Hepatocyte (in vitro differentiated cells): ENCODE results near the gene CPEB3. TPM values are rescaled to one million over a fixed set of nuclear protein-coding genes. Genes with fewer than 3 reads are reported as not detected.

Source experiments
- DNase-seq: peaks from one replicate; pipeline ENCODE4 v3.0.0-alpha.2; 2016; ENCODE audit warnings: low spot score
- H2AFZ ChIP-seq: fragments of 200-600 bp; sonication (generic); 2 replicates; pipeline ENCODE4 v1.6.0; 2016; ENCODE audit warnings: antibody characterized with exemption, mild to moderate bottlenecking
- H3K27ac ChIP-seq: fragments of 200-600 bp; sonication (generic); 2 replicates; pipeline ENCODE4 v1.5.1; 2016; ENCODE audit warnings: mild to moderate bottlenecking
- H3K27me3 ChIP-seq: fragments of 200-600 bp; sonication (generic); 2 replicates; pipeline ENCODE4 v1.6.1; 2016
- H3K36me3 ChIP-seq: fragments of 200-600 bp; sonication (generic); replicated peaks from 2 replicates; pipeline ENCODE4 v1.5.1; 2016; ENCODE audit warnings: low read depth; ENCODE audit not compliant: insufficient read depth
- H3K4me1 ChIP-seq: fragments of 200-600 bp; sonication (generic); 2 replicates; pipeline ENCODE4 v1.5.1; 2016; ENCODE audit warnings: mild to moderate bottlenecking, moderate library complexity; ENCODE audit not compliant: insufficient read depth
- H3K4me2 ChIP-seq: fragments of 200-600 bp; sonication (generic); 2 replicates; pipeline ENCODE4 v1.6.0; 2016
- H3K4me3 ChIP-seq: fragments of 200-600 bp; sonication (generic); 2 replicates; pipeline ENCODE4 v1.5.1; 2016; ENCODE audit warnings: mild to moderate bottlenecking
- H3K79me2 ChIP-seq: fragments of 200-600 bp; sonication (generic); 2 replicates; pipeline ENCODE4 v1.6.0; 2017; ENCODE audit warnings: mild to moderate bottlenecking
- H3K9me2 ChIP-seq: fragments of 200-600 bp; sonication (generic); replicated peaks from 2 replicates; pipeline ENCODE4 v1.6.0; 2017; ENCODE audit warnings: mild to moderate bottlenecking; ENCODE audit not compliant: insufficient read depth
- H3K9me3 ChIP-seq: fragments of 200-600 bp; sonication (generic); 2 replicates; pipeline ENCODE4 v1.5.1; 2016; ENCODE audit warnings: low read depth, mild to moderate bottlenecking
- H4K20me1 ChIP-seq: fragments of 200-600 bp; sonication (generic); 2 replicates; pipeline ENCODE4 v1.6.0; 2016; ENCODE audit warnings: mild to moderate bottlenecking; ENCODE audit not compliant: insufficient read depth, poor library complexity, severe bottlenecking
- EZH2 ChIP-seq: fragments of 200-600 bp; sonication (generic); IDR thresholded peaks from 2 replicates; pipeline ENCODE4 v1.6.1; 2016; ENCODE audit warnings: antibody characterized with exemption, mild to moderate bottlenecking, borderline replicate concordance
- EZH2phosphoT487 ChIP-seq: fragments of 200-600 bp; sonication (generic); IDR thresholded peaks from one replicate; pipeline ENCODE4 v1.6.1; 2018; ENCODE audit warnings: antibody characterized with exemption, mild to moderate bottlenecking, low read depth, moderate library complexity; ENCODE audit not compliant: unreplicated experiment, severe bottlenecking
- WGBS: methylation state at CpG from one replicate; pipeline ENCODE4 v1.1.6; 2016; ENCODE audit warnings: low lambda C conversion rate; ENCODE audit errors: missing lambda C conversion rate; 5-methylcytosine and 5-hydroxymethylcytosine counted together
- polyA plus RNA-seq: library from polyadenylated mRNA; unstranded; fragments of >200 nt; fragmentation: Nextera tagmentation; extraction: Ambion mirVana; gene quantifications from 2 replicates; pipeline ENCODE4 v1.2.1, GENCODE V29; 2016
- total RNA-seq: library from RNA; depleted of rRNA; stranded (reverse); fragments of >200 nt; gene quantifications from 2 replicates; pipeline ENCODE4 v1.2.3, GENCODE V29; 2014
- TF ChIP-seq, protein P1 (sequence below): fragments of 200-600 bp; sonication (generic); IDR thresholded peaks from 2 replicates; pipeline ENCODE4 v1.5.1; 2016; ENCODE audit warnings: antibody characterized with exemption, mild to moderate bottlenecking; ENCODE audit not compliant: poor library complexity

The CPEB3 gene
- total and polyA plus RNA-seq, 2 experiments from 2014 or later = 4.0 to 4.9 TPM

DNA sequence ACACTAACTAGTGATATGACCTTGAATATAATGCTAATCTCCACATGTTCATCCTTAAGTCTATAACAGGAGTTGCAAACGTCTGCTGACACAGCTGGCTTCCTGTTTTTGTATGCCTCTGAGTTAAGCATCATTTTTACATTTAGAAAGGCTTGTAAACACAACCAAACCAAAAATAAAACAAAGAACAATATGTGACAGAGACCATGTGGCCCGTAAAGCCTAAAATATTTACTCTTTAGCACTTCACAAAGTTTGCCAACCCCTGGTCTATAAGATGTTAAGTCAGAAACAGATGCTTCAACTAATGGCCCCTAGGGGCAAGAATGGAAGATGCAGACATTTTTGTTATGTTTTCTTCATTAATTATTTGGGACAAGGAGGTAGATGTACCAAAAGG, 109.3 kb downstream of the CPEB3 start:
- Histone ChIP-seq H3K36me3 (no peaks in the 10 kb centered on the region), H2AFZ (no peak overlapping the region), H3K9me3 (no peaks in the 10 kb centered on the region), H4K20me1 (no peaks in the 10 kb centered on the region), H3K79me2 (no peaks in the 10 kb centered on the region), H3K27ac (no peak overlapping the region), H3K9me2 (no peaks in the 10 kb centered on the region), H3K27me3 (no peaks in the 10 kb centered on the region), H3K4me2 (no peak overlapping the region), H3K4me1 (peaks cover 3% of the 10 kb centered on the region), H3K4me3 (no peak overlapping the region)
- 32% methylated on average over 2 of the region's 2 CpGs for WGBS
- TF ChIP-seq, protein P1, sequence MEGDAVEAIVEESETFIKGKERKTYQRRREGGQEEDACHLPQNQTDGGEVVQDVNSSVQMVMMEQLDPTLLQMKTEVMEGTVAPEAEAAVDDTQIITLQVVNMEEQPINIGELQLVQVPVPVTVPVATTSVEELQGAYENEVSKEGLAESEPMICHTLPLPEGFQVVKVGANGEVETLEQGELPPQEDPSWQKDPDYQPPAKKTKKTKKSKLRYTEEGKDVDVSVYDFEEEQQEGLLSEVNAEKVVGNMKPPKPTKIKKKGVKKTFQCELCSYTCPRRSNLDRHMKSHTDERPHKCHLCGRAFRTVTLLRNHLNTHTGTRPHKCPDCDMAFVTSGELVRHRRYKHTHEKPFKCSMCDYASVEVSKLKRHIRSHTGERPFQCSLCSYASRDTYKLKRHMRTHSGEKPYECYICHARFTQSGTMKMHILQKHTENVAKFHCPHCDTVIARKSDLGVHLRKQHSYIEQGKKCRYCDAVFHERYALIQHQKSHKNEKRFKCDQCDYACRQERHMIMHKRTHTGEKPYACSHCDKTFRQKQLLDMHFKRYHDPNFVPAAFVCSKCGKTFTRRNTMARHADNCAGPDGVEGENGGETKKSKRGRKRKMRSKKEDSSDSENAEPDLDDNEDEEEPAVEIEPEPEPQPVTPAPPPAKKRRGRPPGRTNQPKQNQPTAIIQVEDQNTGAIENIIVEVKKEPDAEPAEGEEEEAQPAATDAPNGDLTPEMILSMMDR = peak; percentile 29
- TF ChIP-seq EZH2phosphoT487 = no peak
- peak; percentile 19 for DNase-seq

DNA sequence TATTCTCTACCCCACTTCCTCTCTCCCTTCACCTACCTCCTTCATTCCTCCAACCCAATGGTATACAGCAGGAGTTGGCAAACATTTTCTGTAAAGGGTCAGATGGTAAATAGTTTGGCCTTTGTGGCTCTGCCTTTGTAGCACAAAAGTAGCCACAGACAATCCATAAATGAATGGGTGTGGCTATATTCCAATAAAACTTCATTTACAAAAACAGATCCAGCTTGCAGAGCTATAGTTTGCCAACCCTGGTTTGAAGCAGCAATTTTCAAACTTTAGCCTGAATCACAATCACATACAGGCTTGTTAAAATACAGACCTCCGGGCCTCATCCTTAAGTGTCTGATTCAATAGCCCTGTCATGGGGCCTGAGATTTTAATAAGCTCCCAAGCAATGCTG, 110.5 kb downstream of the CPEB3 start:
- H3K9me3 ChIP-seq = no peaks in the 10 kb centered on the region
- no peak overlapping the region for H3K27ac ChIP-seq
- DNase-seq = no peak
- H3K27me3 ChIP-seq = no peaks in the 10 kb centered on the region
- H3K9me2 ChIP-seq = no peaks in the 10 kb centered on the region
- no peaks in the 10 kb centered on the region for H3K79me2 ChIP-seq
- no peaks in the 10 kb centered on the region for H4K20me1 ChIP-seq
- H3K36me3 ChIP-seq = no peaks in the 10 kb centered on the region
- H3K4me2 ChIP-seq = no peak overlapping the region
- TF ChIP-seq EZH2phosphoT487 = no peak
- TF ChIP-seq, protein P1 = no peak
- no peak for TF ChIP-seq EZH2
- no peak overlapping the region for H2AFZ ChIP-seq
- no peak overlapping the region for H3K4me3 ChIP-seq
- peaks cover 3% of the 10 kb centered on the region for H3K4me1 ChIP-seq
- 63% methylated on average over 1 of the region's 1 CpG for WGBS

DNA sequence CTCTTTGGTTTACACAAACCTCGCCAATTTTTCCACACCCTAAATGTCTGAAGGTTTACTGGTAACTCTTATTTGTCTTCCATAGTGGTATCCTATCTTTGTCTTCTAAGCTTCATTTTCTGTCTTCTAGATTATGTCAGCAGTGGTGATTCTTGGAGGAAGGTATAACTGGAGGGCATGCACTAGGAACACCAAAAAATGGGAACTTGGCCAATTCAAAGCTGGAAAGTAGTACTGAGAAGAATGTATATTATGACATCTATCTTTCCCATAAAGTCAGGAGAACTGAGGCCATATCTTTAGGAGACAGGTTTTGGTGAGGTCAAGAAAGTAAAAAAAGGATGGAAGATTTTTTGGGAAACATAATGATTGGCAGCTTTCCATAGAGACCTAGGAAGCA, 113.3 kb downstream of the CPEB3 start:
- no peak for DNase-seq

More for the DNA sequence above, 113.3 kb downstream of the CPEB3 start:
- H3K79me2 ChIP-seq = no peaks in the 10 kb centered on the region
- no peak overlapping the region for H3K4me2 ChIP-seq
- TF ChIP-seq, protein P1 = no peak
- TF ChIP-seq EZH2 (no peak), EZH2phosphoT487 (no peak)
- H3K4me1 ChIP-seq = peaks cover 3% of the 10 kb centered on the region
- no peaks in the 10 kb centered on the region for H3K27me3 ChIP-seq
- no peaks in the 10 kb centered on the region for H3K9me3 ChIP-seq
- no peak overlapping the region for H3K27ac ChIP-seq
- H3K9me2 ChIP-seq = no peaks in the 10 kb centered on the region
- WGBS = 96% methylated on average over 1 of the region's 1 CpG
- no peaks in the 10 kb centered on the region for H4K20me1 ChIP-seq
- H2AFZ ChIP-seq = no peak overlapping the region
- H3K36me3 ChIP-seq = no peaks in the 10 kb centered on the region
- H3K4me3 ChIP-seq = no peak overlapping the region
